ENCODE measurements around the gene SERPINE1. TPM values are rescaled to one million over a fixed set of nuclear protein-coding genes. Genes with fewer than 3 reads are reported as not detected.

The SERPINE1 gene
- total RNA-seq, 1 experiment from 2014 or later: 12.8 TPM

- Histone ChIP-seq H3K27ac (ENCODE audit: low read depth, low read length) (peak overlapping the region; percentile 78), H3K9ac (ENCODE audit: low read length) (peak overlapping the region; percentile 94), H3K79me2 (ENCODE audit: insufficient read depth, low read length) (peaks cover 43% of the 10 kb centered on the region), H2AFZ (ENCODE audit: low read depth, low read length, poor library complexity, severe bottlenecking) (no peak overlapping the region), H3K9me3 (ENCODE audit: control insufficient read depth in 1 of 2, insufficient read depth in 1 of 2, low read depth in 1 of 2, low read length in 2 of 2) (no peaks in the 10 kb centered on the region), H3K36me3 (ENCODE audit: control insufficient read depth in 1 of 2, insufficient read depth in 2 of 2, low read length in 2 of 2) (peaks cover 6 to 32% of the 10 kb centered on the region in 2 experiments; a peak in 3 of 4 replicates), H3K9me2 (ENCODE audit: insufficient read depth) (no peaks in the 10 kb centered on the region), H3K4me2 (ENCODE audit: low read length) (peak overlapping the region; percentile 98), H3K27me3 (ENCODE audit: insufficient read depth, low read length) (no peaks in the 10 kb centered on the region), H3K4me1 (ENCODE audit: control insufficient read depth in 1 of 2, insufficient read depth in 2 of 2, low read length in 2 of 2) (peaks cover 54 to 72% of the 10 kb centered on the region in 2 experiments), H4K20me1 (ENCODE audit: insufficient read depth) (no peaks in the 10 kb centered on the region), H3K4me3 (replicated peaks in 1 of 2; ENCODE audit: low read depth in 1 of 2, low read length in 2 of 2) (peak overlapping the region in 1 of 2 experiments; percentile 85; a peak in 1 of 4 replicates)
- POLR2A ChIA-PET: interaction anchor here (0.7 to 2.8 kb wide), 10 partner anchors 8 to 183 kb away, joined by 3 to 11 read pairs (median 5); partner anchors contain the start of genes SERPINE1 and VGF
- intact Hi-C loops (cut with micrococcal nuclease): no loop called here
- DNase-seq (ENCODE audit: low read depth, low spot score) (no peak), ATAC-seq (no peak)
- TF ChIP-seq ZNF274 (IDR thresholded peaks at IDR 0.05; ENCODE audit: low read depth, low read length) (no peak), CBX3 (IDR thresholded peaks at IDR 0.05; ENCODE audit: low read depth) (no peak), CEBPB (IDR thresholded peaks at IDR 0.05; ENCODE audit: low read depth) (no peak), EGR1 (IDR thresholded peaks at IDR 0.05; ENCODE audit: low read depth) (no peak), ELF1 (IDR thresholded peaks at IDR 0.05; ENCODE audit: borderline replicate concordance, low read depth) (no peak)
- TF ChIP-seq, protein P1, sequence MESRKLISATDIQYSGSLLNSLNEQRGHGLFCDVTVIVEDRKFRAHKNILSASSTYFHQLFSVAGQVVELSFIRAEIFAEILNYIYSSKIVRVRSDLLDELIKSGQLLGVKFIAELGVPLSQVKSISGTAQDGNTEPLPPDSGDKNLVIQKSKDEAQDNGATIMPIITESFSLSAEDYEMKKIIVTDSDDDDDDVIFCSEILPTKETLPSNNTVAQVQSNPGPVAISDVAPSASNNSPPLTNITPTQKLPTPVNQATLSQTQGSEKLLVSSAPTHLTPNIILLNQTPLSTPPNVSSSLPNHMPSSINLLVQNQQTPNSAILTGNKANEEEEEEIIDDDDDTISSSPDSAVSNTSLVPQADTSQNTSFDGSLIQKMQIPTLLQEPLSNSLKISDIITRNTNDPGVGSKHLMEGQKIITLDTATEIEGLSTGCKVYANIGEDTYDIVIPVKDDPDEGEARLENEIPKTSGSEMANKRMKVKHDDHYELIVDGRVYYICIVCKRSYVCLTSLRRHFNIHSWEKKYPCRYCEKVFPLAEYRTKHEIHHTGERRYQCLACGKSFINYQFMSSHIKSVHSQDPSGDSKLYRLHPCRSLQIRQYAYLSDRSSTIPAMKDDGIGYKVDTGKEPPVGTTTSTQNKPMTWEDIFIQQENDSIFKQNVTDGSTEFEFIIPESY (IDR thresholded peaks at IDR 0.05; ENCODE audit: extremely low read depth, insufficient replicate concordance, low read length): no peak
- BruUV-seq (replicated peaks): TSS peak; percentile 30
- CTCF ChIA-PET: interaction anchor here (0.8 to 4.4 kb wide), 13 partner anchors 9 to 262 kb away, joined by 3 to 44 read pairs (median 3); partner anchors contain the start of genes PLOD3, TRIM56, VGF and ZNHIT1
- RAD21 ChIA-PET (ENCODE audit: low non-redundant PET in 1 of 2, low total read pairs in 2 of 2, uncharacterized antibody in 2 of 2, unreplicated experiment in 2 of 2): interaction anchor here (0.7 to 0.9 kb wide), 3 partner anchors 8 to 14 kb away, joined by 3 to 7 read pairs (median 3); partner anchors contain the start of gene VGF (in 2 of the 2)
Measured at GRCh38 chr7:101156866-101157589, 30.1 kb downstream of the SERPINE1 start.
